Measurements from ENCODE around the gene CALML4.

CALML4 gene

GRCh38 chr15:68186671-68187397, 18.3 kb downstream of the CALML4 start:
- no peak for DNase-seq (ENCODE audit: low read depth, low spot score)
- H3K27me3 ChIP-seq (ENCODE audit: insufficient read depth, insufficient read length) = no peaks in the 10 kb centered on the region
- H3K4me1 ChIP-seq (ENCODE audit: insufficient read depth, insufficient read length) = peaks cover 2% of the 10 kb centered on the region
- no peaks in the 10 kb centered on the region for H3K9me3 ChIP-seq (ENCODE audit: insufficient read depth, low read length)
- H3K4me3 ChIP-seq (ENCODE audit: insufficient read length, low read depth) = no peak overlapping the region
- no peak overlapping the region for H3K9ac ChIP-seq (ENCODE audit: insufficient read length, low read depth)
- no peak for TF ChIP-seq SUZ12 (IDR thresholded peaks at IDR 0.05; ENCODE audit: extremely low read depth, insufficient read depth, insufficient read length)
- no peak for TF ChIP-seq ZNF274 (IDR thresholded peaks at IDR 0.05; ENCODE audit: low read depth, low read length)
- TF ChIP-seq YY1 (IDR thresholded peaks at IDR 0.05; ENCODE audit: insufficient read depth, insufficient read length) = no peak
- H3K36me3 ChIP-seq (ENCODE audit: insufficient read depth, insufficient read length, low read length) = peaks cover 74% of the 10 kb centered on the region

GRCh38 chr15:68184616-68185480, 20.3 kb downstream of the CALML4 start:
- peaks cover 82% of the 10 kb centered on the region for H3K36me3 ChIP-seq (ENCODE audit: insufficient read depth, insufficient read length, low read length)
- TF ChIP-seq YY1 (IDR thresholded peaks at IDR 0.05; ENCODE audit: insufficient read depth, insufficient read length) (no peak), ZNF274 (IDR thresholded peaks at IDR 0.05; ENCODE audit: low read depth, low read length) (no peak), SUZ12 (IDR thresholded peaks at IDR 0.05; ENCODE audit: extremely low read depth, insufficient read depth, insufficient read length) (no peak)

DNA sequence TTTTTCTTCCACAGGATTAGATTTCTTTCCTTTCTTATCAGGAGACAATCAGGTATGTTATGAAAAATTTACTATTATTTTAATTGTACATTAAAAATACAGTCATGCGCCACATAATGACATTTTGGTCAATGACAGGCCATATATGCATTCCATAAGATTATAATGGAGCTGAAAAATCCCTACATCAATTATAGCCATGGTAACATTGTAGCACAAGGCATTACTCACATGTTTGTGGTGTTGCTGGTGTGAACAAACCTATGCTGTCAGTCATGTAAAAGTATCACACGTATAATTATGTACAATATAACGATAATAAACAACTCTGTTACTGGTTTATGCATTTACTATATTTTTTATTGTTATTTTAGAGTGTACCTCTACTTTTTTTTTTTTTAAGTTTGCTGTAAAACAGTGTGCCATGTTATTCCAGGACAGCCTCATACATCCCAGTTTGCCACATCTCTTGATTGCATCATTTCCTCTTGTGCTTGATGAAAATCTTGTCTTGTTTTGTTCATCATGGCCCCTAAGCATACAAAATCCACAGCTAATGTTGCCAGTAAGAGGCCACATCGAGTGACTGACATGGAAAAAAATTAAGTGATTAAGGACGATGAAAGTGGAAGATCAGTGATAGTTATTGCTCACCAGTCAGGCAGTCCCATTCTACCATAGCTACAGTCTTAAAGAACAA, 21.4 kb downstream of the CALML4 start:
- DNase-seq (ENCODE audit: low read depth, low spot score) = no peak
- no peak overlapping the region for H3K4me3 ChIP-seq (ENCODE audit: insufficient read length, low read depth)
- H3K36me3 ChIP-seq (ENCODE audit: insufficient read depth, insufficient read length, low read length) = peaks cover 74% of the 10 kb centered on the region
- no peaks in the 10 kb centered on the region for H3K27me3 ChIP-seq (ENCODE audit: insufficient read depth, insufficient read length)
- H3K9me3 ChIP-seq (ENCODE audit: insufficient read depth, low read length) = no peaks in the 10 kb centered on the region
- TF ChIP-seq ZNF274 (IDR thresholded peaks at IDR 0.05; ENCODE audit: low read depth, low read length) (no peak), SUZ12 (IDR thresholded peaks at IDR 0.05; ENCODE audit: extremely low read depth, insufficient read depth, insufficient read length) (no peak), YY1 (IDR thresholded peaks at IDR 0.05; ENCODE audit: insufficient read depth, insufficient read length) (no peak)
- no peaks in the 10 kb centered on the region for H3K4me1 ChIP-seq (ENCODE audit: insufficient read depth, insufficient read length)
- H3K9ac ChIP-seq (ENCODE audit: insufficient read length, low read depth) = no peak overlapping the region

More at GRCh38 chr15:68184616-68185480, 20.3 kb downstream of the CALML4 start:
- Histone ChIP-seq H3K27me3 (ENCODE audit: insufficient read depth, insufficient read length) (no peaks in the 10 kb centered on the region), H3K9ac (ENCODE audit: insufficient read length, low read depth) (no peak overlapping the region), H3K4me1 (ENCODE audit: insufficient read depth, insufficient read length) (no peaks in the 10 kb centered on the region), H3K4me3 (ENCODE audit: insufficient read length, low read depth) (no peak overlapping the region), H3K9me3 (ENCODE audit: insufficient read depth, low read length) (no peaks in the 10 kb centered on the region)
- DNase-seq (ENCODE audit: low read depth, low spot score) = no peak

DNA sequence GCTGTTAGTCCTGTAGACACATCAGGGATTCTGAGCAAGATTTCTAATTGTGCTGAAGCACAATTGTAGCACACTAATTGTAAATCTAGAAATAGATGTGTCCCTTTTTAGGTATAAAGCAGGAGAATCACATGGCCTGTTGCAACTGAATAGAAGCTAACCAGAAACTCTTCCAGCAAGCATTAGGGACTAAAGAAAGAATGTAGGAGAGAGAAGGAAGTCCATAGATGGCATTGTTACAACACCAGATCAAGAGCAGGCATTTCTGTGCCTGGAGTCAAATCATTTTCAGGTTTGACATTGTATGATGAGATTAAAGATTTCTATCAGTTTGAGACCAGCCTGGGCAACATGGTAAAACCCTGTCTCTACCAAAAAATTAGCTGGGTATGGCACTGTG, 27.4 kb downstream of the CALML4 start:
- Histone ChIP-seq H3K4me1 (ENCODE audit: insufficient read depth, insufficient read length) (no peaks in the 10 kb centered on the region), H3K4me3 (ENCODE audit: insufficient read length, low read depth) (no peak overlapping the region), H3K36me3 (ENCODE audit: insufficient read depth, insufficient read length, low read length) (peaks cover 63% of the 10 kb centered on the region), H3K9ac (ENCODE audit: insufficient read length, low read depth) (no peak overlapping the region), H3K9me3 (ENCODE audit: insufficient read depth, low read length) (no peaks in the 10 kb centered on the region), H3K27me3 (ENCODE audit: insufficient read depth, insufficient read length) (no peaks in the 10 kb centered on the region)
- TF ChIP-seq SUZ12 (IDR thresholded peaks at IDR 0.05; ENCODE audit: extremely low read depth, insufficient read depth, insufficient read length) = no peak
- no peak for TF ChIP-seq ZNF274 (IDR thresholded peaks at IDR 0.05; ENCODE audit: low read depth, low read length)
- no peak for TF ChIP-seq YY1 (IDR thresholded peaks at IDR 0.05; ENCODE audit: insufficient read depth, insufficient read length)
- no peak for DNase-seq (ENCODE audit: low read depth, low spot score)

GRCh38 chr15:68176601-68177000, 28.5 kb downstream of the CALML4 start:
- H3K4me1 ChIP-seq (ENCODE audit: insufficient read depth, insufficient read length) = no peaks in the 10 kb centered on the region
- H3K4me3 ChIP-seq (ENCODE audit: insufficient read length, low read depth) = no peak overlapping the region
- no peak for TF ChIP-seq ZNF274 (IDR thresholded peaks at IDR 0.05; ENCODE audit: low read depth, low read length)
- no peak for TF ChIP-seq SUZ12 (IDR thresholded peaks at IDR 0.05; ENCODE audit: extremely low read depth, insufficient read depth, insufficient read length)
- TF ChIP-seq YY1 (IDR thresholded peaks at IDR 0.05; ENCODE audit: insufficient read depth, insufficient read length) = no peak
- H3K9me3 ChIP-seq (ENCODE audit: insufficient read depth, low read length) = no peaks in the 10 kb centered on the region
- H3K9ac ChIP-seq (ENCODE audit: insufficient read length, low read depth) = no peak overlapping the region
- no peak for DNase-seq (ENCODE audit: low read depth, low spot score)
- peaks cover 55% of the 10 kb centered on the region for H3K36me3 ChIP-seq (ENCODE audit: insufficient read depth, insufficient read length, low read length)
- no peaks in the 10 kb centered on the region for H3K27me3 ChIP-seq (ENCODE audit: insufficient read depth, insufficient read length)

DNA sequence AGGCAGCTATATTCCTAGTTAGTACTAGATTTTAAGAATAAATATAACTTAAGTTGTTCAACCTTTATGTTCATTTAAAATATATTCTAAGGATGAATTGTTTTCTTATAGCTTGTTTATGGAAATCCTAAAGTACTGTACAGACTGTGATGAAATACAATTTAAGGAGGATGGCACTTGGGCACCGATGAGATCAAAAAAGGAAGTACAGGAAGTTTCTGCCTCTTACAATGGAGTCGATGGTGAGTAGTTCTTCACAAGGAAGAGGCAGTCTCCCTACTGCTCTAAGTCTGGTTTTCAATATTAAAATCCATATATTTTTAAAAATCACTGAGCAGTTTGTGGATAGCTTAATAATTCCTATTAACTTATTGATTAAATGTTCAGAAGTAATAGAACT, 29.6 kb downstream of the CALML4 start:
- peaks cover 45% of the 10 kb centered on the region for H3K36me3 ChIP-seq (ENCODE audit: insufficient read depth, insufficient read length, low read length)
- no peak for DNase-seq (ENCODE audit: low read depth, low spot score)
- no peak overlapping the region for H3K9ac ChIP-seq (ENCODE audit: insufficient read length, low read depth)
- H3K4me3 ChIP-seq (ENCODE audit: insufficient read length, low read depth) = no peak overlapping the region
- no peaks in the 10 kb centered on the region for H3K4me1 ChIP-seq (ENCODE audit: insufficient read depth, insufficient read length)
- TF ChIP-seq ZNF274 (IDR thresholded peaks at IDR 0.05; ENCODE audit: low read depth, low read length) (no peak), SUZ12 (IDR thresholded peaks at IDR 0.05; ENCODE audit: extremely low read depth, insufficient read depth, insufficient read length) (no peak), YY1 (IDR thresholded peaks at IDR 0.05; ENCODE audit: insufficient read depth, insufficient read length) (no peak)
- H3K27me3 ChIP-seq (ENCODE audit: insufficient read depth, insufficient read length) = no peaks in the 10 kb centered on the region
- H3K9me3 ChIP-seq (ENCODE audit: insufficient read depth, low read length) = no peaks in the 10 kb centered on the region
